HepG2 (cell line): ENCODE results near the gene ATF6. TPM values are rescaled to one million over a fixed set of nuclear protein-coding genes. Genes with fewer than 3 reads are reported as not detected.

ENCODE experiments used
- CSRNP2 ChIP-seq: sonication (generic); formaldehyde crosslinking; conservative IDR thresholded peaks from 2 replicates; pipeline ENCODE4 v1.8.0; 2022; ENCODE audit warnings: low read depth, missing genetic modification reagents
- DPF2 ChIP-seq: sonication (generic); formaldehyde crosslinking; IDR thresholded peaks from 2 replicates; pipeline ENCODE4 v1.4.0; 2020; ENCODE audit warnings: mild to moderate bottlenecking, low read depth, missing genetic modification reagents, borderline replicate concordance
- PRDM15 ChIP-seq: sonication (generic); formaldehyde crosslinking; IDR thresholded peaks from 2 replicates; pipeline ENCODE4 v1.4.0; 2020; ENCODE audit warnings: missing genetic modification reagents
- SAP130 ChIP-seq: IDR thresholded peaks from 2 replicates; pipeline ENCODE4 v1.6.1; 2016; ENCODE audit warnings: low read depth
- ZNF280D ChIP-seq: sonication (generic); formaldehyde crosslinking; IDR thresholded peaks from 2 replicates; pipeline ENCODE4 v1.5.1; 2020; ENCODE audit warnings: mild to moderate bottlenecking, missing genetic modification reagents
- ZNF367 ChIP-seq: sonication (generic); formaldehyde crosslinking; IDR thresholded peaks from 2 replicates; pipeline ENCODE4 v1.4.0; 2020; ENCODE audit warnings: missing genetic modification reagents, borderline replicate concordance
- polyA plus RNA-seq, 8 experiments: library from polyadenylated mRNA; depleted of rRNA in 3 of 8; stranded (reverse) in 7 of 8; unstranded in 1 of 8; fragments of >200 nt; fragmentation: Illumina TruSeq in 4 of 8; extraction: Trizol in 4 of 8; gene quantifications; 2 replicates each; pipeline versions ENCODE4 v1.2.1 to v1.2.3, GENCODE V29; 2011 to 2016; ENCODE audit warnings: low read depth in 4 of 8, missing spikeins in 1 of 8, mixed read lengths in 1 of 8; ENCODE audit not compliant: insufficient read depth in 1 of 8
- total RNA-seq, 5 experiments: library from RNA; depleted of rRNA; stranded (reverse); fragments of >200 nt; fragmentation: Illumina TruSeq; extraction: Trizol; gene quantifications; 2 replicates each; pipeline ENCODE4 v1.2.3, GENCODE V29; 2016; ENCODE audit warnings: low read depth in 1 of 5
- TF ChIP-seq, protein P1 (sequence below), 2 experiments: sonication (generic) in 1 of 2; formaldehyde crosslinking in 1 of 2; IDR thresholded peaks; 2 replicates each; pipeline versions ENCODE4 v1.4.0 to v1.6.1; 2016 to 2020; ENCODE audit warnings: borderline replicate concordance in 1 of 2, low read depth in 1 of 2, mild to moderate bottlenecking in 1 of 2, missing genetic modification reagents in 1 of 2
- TF ChIP-seq, protein P2 (sequence below): IDR thresholded peaks from 2 replicates; pipeline ENCODE4 v1.6.1; 2016; ENCODE audit warnings: missing biosample characterization, missing genetic modification reagents, low read depth
- TF ChIP-seq, protein P3 (sequence below): sonication (generic); formaldehyde crosslinking; IDR thresholded peaks from 2 replicates; pipeline ENCODE4 v1.4.0; 2020; ENCODE audit warnings: mild to moderate bottlenecking, low read depth, missing genetic modification reagents

The ATF6 gene
- total and polyA plus RNA-seq, 2 of the 13 experiments (the other 11 are each of a cell fraction or from before 2014, with no cell fraction given), result 13.2 to 14.5 TPM

GRCh38 chr1:161887730-161888287 is 121.7 kb downstream of the ATF6 start (continued):
- TF ChIP-seq, protein P1, sequence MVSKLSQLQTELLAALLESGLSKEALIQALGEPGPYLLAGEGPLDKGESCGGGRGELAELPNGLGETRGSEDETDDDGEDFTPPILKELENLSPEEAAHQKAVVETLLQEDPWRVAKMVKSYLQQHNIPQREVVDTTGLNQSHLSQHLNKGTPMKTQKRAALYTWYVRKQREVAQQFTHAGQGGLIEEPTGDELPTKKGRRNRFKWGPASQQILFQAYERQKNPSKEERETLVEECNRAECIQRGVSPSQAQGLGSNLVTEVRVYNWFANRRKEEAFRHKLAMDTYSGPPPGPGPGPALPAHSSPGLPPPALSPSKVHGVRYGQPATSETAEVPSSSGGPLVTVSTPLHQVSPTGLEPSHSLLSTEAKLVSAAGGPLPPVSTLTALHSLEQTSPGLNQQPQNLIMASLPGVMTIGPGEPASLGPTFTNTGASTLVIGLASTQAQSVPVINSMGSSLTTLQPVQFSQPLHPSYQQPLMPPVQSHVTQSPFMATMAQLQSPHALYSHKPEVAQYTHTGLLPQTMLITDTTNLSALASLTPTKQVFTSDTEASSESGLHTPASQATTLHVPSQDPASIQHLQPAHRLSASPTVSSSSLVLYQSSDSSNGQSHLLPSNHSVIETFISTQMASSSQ (IDR thresholded peaks at IDR 0.05; ENCODE audit: low read depth), result no peak
- TF ChIP-seq, protein P1 (CRISPR knock-in tag; IDR thresholded peaks at IDR 0.05; ENCODE audit: borderline replicate concordance), result no peak
- TF ChIP-seq ZNF280D (CRISPR knock-in tag) (no peak), PRDM15 (no peak), CSRNP2 (CRISPR knock-in tag) (no peak), ZNF367 (no peak), SAP130 (CRISPR knock-in tag) (no peak), DPF2 (no peak)
- TF ChIP-seq, protein P2, sequence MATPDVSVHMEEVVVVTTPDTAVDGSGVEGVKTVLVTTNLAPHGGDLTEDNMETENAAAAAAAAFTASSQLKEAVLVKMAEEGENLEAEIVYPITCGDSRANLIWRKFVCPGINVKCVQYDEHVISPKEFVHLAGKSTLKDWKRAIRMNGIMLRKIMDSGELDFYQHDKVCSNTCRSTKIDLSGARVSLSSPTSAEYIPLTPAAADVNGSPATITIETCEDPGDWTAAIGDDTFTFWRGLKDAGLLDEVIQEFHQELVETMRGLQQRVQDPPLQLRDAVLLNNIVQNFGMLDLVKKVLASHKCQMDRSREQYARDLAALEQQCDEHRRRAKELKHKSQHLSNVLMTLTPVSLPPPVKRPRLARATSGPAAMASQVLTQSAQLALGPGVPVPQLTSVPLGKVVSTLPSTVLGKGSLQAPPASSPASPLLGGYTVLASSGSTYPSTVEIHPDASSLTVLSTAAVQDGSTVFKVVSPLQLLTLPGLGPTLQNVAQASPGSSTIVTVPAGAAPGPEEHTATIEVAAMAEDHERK (CRISPR knock-in tag), result no peak
- TF ChIP-seq, protein P3, sequence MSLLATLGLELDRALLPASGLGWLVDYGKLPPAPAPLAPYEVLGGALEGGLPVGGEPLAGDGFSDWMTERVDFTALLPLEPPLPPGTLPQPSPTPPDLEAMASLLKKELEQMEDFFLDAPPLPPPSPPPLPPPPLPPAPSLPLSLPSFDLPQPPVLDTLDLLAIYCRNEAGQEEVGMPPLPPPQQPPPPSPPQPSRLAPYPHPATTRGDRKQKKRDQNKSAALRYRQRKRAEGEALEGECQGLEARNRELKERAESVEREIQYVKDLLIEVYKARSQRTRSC (CRISPR knock-in tag), result no peak
